BJ (cell line): ENCODE data around the gene EID1. TPM values are rescaled to one million over a fixed set of nuclear protein-coding genes. Genes with fewer than 3 reads are reported as not detected.
A peak's percentile ranks its signal among the peaks of the same experiment; 100 is the strongest.

ENCODE experiments used
- CTCF ChIA-PET: fragments of 350-600 bp; formaldehyde crosslinking; extraction: SDS; loops from one replicate; lab custom pipeline; 2021; ENCODE audit warnings: antibody characterized with exemption, inconsistent platforms; lab: Yijun Ruan, JAX
- POLR2A ChIA-PET: fragments of 300-600 bp; sonication (Branson Sonifier 250); formaldehyde crosslinking; extraction: SDS; loops from one replicate; lab custom pipeline; 2021; ENCODE audit warnings: antibody characterized with exemption; lab: Charles Lee
- DNase-seq: peaks from one replicate; pipeline ENCODE4 v3.0.0-alpha.2; 2011; ENCODE audit warnings: low read depth
- H3K27me3 ChIP-seq: 2 replicates; pipeline ENCODE4 v1.6.0; 2011; ENCODE audit warnings: low read length; ENCODE audit not compliant: control insufficient read depth, insufficient read depth
- H3K36me3 ChIP-seq: 2 replicates; pipeline ENCODE4 v1.5.1; 2011; ENCODE audit warnings: low read length; ENCODE audit not compliant: control insufficient read depth, insufficient read depth
- H3K4me3 ChIP-seq: 2 replicates; pipeline ENCODE4 v1.5.1; 2011; ENCODE audit warnings: low read depth, mild to moderate bottlenecking, control low read depth, low read length
- polyA plus RNA-seq: library from polyadenylated mRNA; depleted of rRNA; stranded (reverse); fragments of >200 nt; gene quantifications from 2 replicates; pipeline ENCODE4 v1.2.3, GENCODE V29; 2011
- TF ChIP-seq, protein P1 (sequence below): IDR thresholded peaks from 2 replicates; pipeline ENCODE4 v1.5.1; 2011; ENCODE audit warnings: low read depth, mild to moderate bottlenecking, control low read depth, inconsistent platforms, low read length, moderate library complexity; ENCODE audit not compliant: insufficient read depth

EID1 gene
- polyA plus RNA-seq, 1 experiment: 165 TPM

DNA sequence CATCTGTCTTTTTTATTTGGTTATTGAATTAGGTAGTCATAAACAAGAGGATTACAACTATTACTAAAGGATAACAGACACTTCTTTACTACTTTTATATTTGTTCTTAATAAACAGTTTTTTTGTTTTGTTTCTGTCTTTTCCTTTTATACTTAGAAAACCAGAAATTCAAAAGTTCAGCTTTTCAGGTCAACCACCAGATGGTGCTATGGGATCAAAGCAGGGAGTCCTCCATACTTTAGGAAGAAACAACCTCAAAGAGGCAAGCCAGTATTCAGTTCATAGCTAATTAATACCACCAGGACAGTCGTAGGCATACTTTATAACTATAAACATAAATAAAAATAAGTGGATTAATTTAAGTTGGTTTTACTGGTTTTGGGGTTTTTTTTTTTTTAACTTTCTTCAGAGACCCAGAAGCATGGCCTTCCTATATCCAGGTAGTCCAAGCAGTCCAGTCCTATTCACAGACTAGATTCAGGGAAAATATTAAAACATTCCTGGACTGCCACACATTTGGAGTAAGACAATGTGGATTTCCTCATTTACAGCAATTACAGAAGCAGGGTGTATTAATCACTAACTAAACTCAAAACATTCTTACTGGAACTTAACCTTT, 16.0 kb upstream of the EID1 start:
- TF ChIP-seq, protein P1, sequence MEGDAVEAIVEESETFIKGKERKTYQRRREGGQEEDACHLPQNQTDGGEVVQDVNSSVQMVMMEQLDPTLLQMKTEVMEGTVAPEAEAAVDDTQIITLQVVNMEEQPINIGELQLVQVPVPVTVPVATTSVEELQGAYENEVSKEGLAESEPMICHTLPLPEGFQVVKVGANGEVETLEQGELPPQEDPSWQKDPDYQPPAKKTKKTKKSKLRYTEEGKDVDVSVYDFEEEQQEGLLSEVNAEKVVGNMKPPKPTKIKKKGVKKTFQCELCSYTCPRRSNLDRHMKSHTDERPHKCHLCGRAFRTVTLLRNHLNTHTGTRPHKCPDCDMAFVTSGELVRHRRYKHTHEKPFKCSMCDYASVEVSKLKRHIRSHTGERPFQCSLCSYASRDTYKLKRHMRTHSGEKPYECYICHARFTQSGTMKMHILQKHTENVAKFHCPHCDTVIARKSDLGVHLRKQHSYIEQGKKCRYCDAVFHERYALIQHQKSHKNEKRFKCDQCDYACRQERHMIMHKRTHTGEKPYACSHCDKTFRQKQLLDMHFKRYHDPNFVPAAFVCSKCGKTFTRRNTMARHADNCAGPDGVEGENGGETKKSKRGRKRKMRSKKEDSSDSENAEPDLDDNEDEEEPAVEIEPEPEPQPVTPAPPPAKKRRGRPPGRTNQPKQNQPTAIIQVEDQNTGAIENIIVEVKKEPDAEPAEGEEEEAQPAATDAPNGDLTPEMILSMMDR: peak; percentile 80
- Histone ChIP-seq H3K27me3 (no peaks in the 10 kb centered on the region), H3K4me3 (no peak overlapping the region), H3K36me3 (no peaks in the 10 kb centered on the region)
- POLR2A ChIA-PET: no interaction called here
- DNase-seq: no peak
- CTCF ChIA-PET: interaction anchor here (0.6 to 3.3 kb wide), 26 partner anchors 10 to 1283 kb away, joined by 3 to 43 read pairs (median 4); partner anchors contain the start of genes COPS2, EID1, FGF7 and SHC4

DNA sequence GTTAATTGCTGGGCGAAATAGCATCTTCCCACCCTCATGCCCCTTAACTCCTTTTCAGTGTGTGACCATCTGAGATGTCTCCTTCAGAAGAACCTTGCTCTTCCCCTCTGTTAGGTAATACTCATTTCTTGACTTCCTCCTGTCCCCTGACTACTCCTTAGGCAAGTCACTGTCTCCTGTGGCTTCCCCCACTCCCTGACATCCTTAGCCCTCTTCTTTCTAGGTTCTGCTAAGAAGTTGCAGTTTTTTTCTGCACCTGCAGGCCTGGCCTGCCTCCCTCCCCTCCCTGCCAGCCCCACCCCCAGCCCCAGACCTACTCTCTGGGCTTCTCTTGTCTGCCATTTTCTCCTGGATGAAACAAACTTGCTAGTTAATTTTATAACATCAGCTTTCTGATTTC, 15.2 kb upstream of the EID1 start:
- DNase-seq: no peak
- TF ChIP-seq, protein P1: no peak
- Histone ChIP-seq H3K27me3 (no peaks in the 10 kb centered on the region), H3K36me3 (no peaks in the 10 kb centered on the region), H3K4me3 (no peak overlapping the region)
- ChIA-PET CTCF (interaction anchor here (0.7 to 3.3 kb wide), 11 partner anchors 15 to 559 kb away, joined by 3 to 43 read pairs (median 9); partner anchors contain the start of genes EID1 and SHC4), POLR2A (no interaction called here)

DNA sequence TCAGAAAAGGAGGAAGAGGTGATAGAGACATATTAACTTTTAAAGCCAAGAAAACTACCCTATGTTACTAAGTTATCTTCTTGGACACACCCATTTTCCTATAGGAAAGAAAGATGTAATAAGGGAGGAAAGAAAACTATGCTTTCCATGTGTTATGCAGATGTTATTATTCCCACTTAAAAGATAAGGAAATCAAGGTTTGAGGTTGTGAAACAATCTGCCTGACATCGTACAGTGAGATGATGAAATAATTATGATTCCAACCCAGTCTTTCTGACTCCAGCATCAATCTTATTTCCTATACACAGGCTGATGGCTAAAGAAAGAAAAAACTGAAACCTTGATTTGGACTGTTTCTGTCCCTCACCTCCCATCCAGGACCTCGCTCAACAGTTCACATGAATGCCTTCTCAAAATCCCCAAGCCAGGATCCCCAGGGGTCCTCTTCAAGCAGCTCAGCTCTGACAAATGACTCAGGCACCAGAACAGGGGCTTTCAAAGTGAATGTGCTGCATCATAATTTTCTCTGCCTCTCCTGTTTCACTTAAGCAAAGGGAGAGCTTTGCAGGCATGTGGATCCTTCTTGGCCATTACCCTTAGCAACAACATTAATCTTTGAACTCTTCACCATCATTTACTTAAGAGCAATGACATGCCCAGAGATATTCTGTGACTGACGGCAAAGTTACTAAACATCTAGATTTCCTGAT, 12.4 kb upstream of the EID1 start:
- TF ChIP-seq, protein P1: no peak
- DNase-seq: no peak
- ChIA-PET CTCF (interaction anchor here (0.7 to 4.1 kb wide), 6 partner anchors 10 to 280 kb away, joined by 3 to 21 read pairs (median 6); no protein-coding TSS in a partner anchor), POLR2A (no interaction called here)
- Histone ChIP-seq H3K4me3 (no peak overlapping the region), H3K36me3 (no peaks in the 10 kb centered on the region), H3K27me3 (no peaks in the 10 kb centered on the region)

DNA sequence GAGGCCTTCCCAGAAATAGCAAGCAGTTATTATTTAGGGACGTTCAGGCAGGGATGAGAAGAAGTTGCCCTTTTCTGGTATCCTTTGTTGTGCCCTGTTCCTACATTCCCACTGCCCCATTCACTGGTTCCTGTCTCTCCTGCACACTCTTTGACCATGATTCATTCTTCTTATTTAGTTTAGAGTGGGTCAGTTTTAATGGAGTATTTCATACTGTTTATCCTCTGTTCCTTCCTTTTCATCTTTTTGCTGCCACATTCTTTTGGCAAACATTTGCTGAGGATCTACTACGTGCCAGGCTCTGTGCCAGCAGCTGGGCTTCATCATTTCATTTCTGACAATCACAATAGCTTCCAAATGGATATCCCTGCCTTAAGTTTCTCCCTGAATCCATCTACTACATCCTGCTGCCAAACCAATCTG, 11.8 kb upstream of the EID1 start:
- no peak for DNase-seq
- Histone ChIP-seq H3K36me3 (no peaks in the 10 kb centered on the region), H3K27me3 (no peaks in the 10 kb centered on the region), H3K4me3 (no peak overlapping the region)
- CTCF ChIA-PET: interaction anchor here (0.7 to 4.1 kb wide), 4 partner anchors 14 to 280 kb away, joined by 3 to 21 read pairs (median 10); no protein-coding TSS in a partner anchor
- POLR2A ChIA-PET: no interaction called here
- TF ChIP-seq, protein P1: no peak

DNA sequence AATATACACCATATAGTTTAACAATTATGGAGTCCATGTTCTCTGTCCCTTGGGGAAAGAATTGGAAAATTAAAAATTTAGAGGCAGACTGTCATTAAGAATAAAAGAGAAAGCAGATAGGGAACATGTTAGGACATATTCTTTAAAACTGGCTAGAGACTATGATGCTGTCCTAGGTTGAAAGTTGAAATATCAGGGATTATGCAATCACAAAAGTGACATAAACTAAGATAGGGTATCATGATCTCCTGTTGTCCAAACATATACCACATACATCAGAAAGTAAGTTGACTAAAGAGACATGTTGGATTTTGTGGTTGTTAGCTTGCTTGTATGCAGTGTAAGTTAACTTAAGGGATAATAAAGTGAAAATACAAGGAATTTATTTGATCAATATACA, 9.9 kb upstream of the EID1 start:
- ChIA-PET POLR2A (no interaction called here), CTCF (interaction anchor here (0.8 to 4.1 kb wide), 2 partner anchors 98 to 543 kb away, joined by 3 to 21 read pairs; no protein-coding TSS in a partner anchor)
- no peak for DNase-seq
- TF ChIP-seq, protein P1: no peak
- H3K27me3 ChIP-seq: no peaks in the 10 kb centered on the region
- no peaks in the 10 kb centered on the region for H3K36me3 ChIP-seq
- H3K4me3 ChIP-seq: no peak overlapping the region
